SK-N-SH (cell line): ENCODE measurements around the gene FAM131A. TPM values are rescaled to one million over a fixed set of nuclear protein-coding genes. Genes with fewer than 3 reads are reported as not detected.

Experiments used
- CTCF ChIA-PET: fragments of 300-600, 350-600 bp; formaldehyde crosslinking; extraction: SDS; loops from one replicate; lab custom pipeline; 2021; lab: Yijun Ruan, JAX
- POLR2A ChIA-PET: fragments of 350-600 bp; sonication (Branson Sonifier 250); formaldehyde crosslinking; extraction: SDS; loops from one replicate; lab custom pipeline; 2020; ENCODE audit warnings: antibody characterized with exemption, inconsistent platforms; lab: Yijun Ruan, JAX
- DNase-seq: peaks from one replicate; pipeline ENCODE4 v3.0.0; 2012
- H2AFZ ChIP-seq: fragments of 200-600 bp; sonication (generic); 2 replicates; pipeline ENCODE4 v1.8.1; 2016; ENCODE audit warnings: antibody characterized with exemption, mild to moderate bottlenecking, low read depth
- H3F3A ChIP-seq: fragments of 200-600 bp; sonication (generic); replicated peaks from 2 replicates; pipeline ENCODE3; 2016; ENCODE audit warnings: antibody characterized with exemption, mild to moderate bottlenecking; ENCODE audit not compliant: insufficient read depth
- H3K27ac ChIP-seq, 2 experiments: fragments of 200-500 bp in 1 of 2; fragments of 200-600 bp in 1 of 2; sonication (Bioruptor generic) in 1 of 2; sonication (generic), shearing (Covaris generic) in 1 of 2; 2 replicates each; pipeline versions ENCODE4 v1.5.1 to v1.6.1; 2014 to 2016; ENCODE audit warnings: low read depth in 2 of 2, inconsistent platforms in 1 of 2, low read length in 1 of 2, mild to moderate bottlenecking in 1 of 2, mixed read lengths in 1 of 2
- H3K27me3 ChIP-seq: fragments of 200-600 bp; sonication (generic), shearing (Covaris generic); 2 replicates; pipeline ENCODE4 v1.6.1; 2016; ENCODE audit warnings: mixed run types; ENCODE audit not compliant: insufficient read depth
- H3K36me3 ChIP-seq, 2 experiments: fragments of 200-500 bp in 1 of 2; fragments of 200-600 bp in 1 of 2; sonication (Bioruptor generic) in 1 of 2; sonication (generic) in 1 of 2; replicated peaks in 1 of 2; 2 replicates each; pipeline versions ENCODE3 to v1.5.1; 2014 to 2016; ENCODE audit warnings: low read length in 1 of 2, mild to moderate bottlenecking in 1 of 2; ENCODE audit not compliant: insufficient read depth in 2 of 2, control insufficient read depth in 1 of 2
- H3K4me1 ChIP-seq, 2 experiments: fragments of 200-500 bp in 1 of 2; fragments of 200-600 bp in 1 of 2; sonication (Bioruptor generic) in 1 of 2; sonication (generic), shearing (Covaris generic) in 1 of 2; 2 replicates each; pipeline versions ENCODE4 v1.5.1 to v1.6.1; 2014 to 2016; ENCODE audit warnings: low read depth in 1 of 2, low read length in 1 of 2, mixed run types in 1 of 2; ENCODE audit not compliant: insufficient read depth in 2 of 2, control insufficient read depth in 1 of 2
- H3K4me2 ChIP-seq: fragments of 200-600 bp; sonication (generic), shearing (Covaris generic); 2 replicates; pipeline ENCODE4 v1.6.1; 2017; ENCODE audit warnings: mixed run types
- H3K4me3 ChIP-seq, 2 experiments: fragments of 200-500 bp in 1 of 2; fragments of 200-600 bp in 1 of 2; sonication (Bioruptor generic) in 1 of 2; sonication (generic), shearing (Covaris generic) in 1 of 2; 2 replicates each; pipeline versions ENCODE4 v1.5.1 to v1.8.1; 2014 to 2016; ENCODE audit warnings: low read depth in 2 of 2, inconsistent platforms in 1 of 2, low read length in 1 of 2, mild to moderate bottlenecking in 1 of 2, mixed read lengths in 1 of 2, moderate library complexity in 1 of 2
- H3K79me2 ChIP-seq: fragments of 200-600 bp; sonication (generic); 2 replicates; pipeline ENCODE4 v1.8.1; 2017; ENCODE audit warnings: mild to moderate bottlenecking; ENCODE audit not compliant: insufficient read depth
- H3K9ac ChIP-seq: fragments of 200-600 bp; sonication (generic); 2 replicates; pipeline ENCODE4 v1.6.1; 2017; ENCODE audit warnings: mixed run types
- H3K9me2 ChIP-seq: fragments of 200-600 bp; sonication (generic); 2 replicates; pipeline ENCODE4 v1.6.1; 2017; ENCODE audit warnings: mixed run types
- H3K9me3 ChIP-seq: fragments of 200-600 bp; sonication (generic); 2 replicates; pipeline ENCODE4 v1.6.1; 2017; ENCODE audit warnings: mixed run types, mild to moderate bottlenecking, moderate library complexity
- H4K20me1 ChIP-seq: fragments of 200-600 bp; sonication (generic); 2 replicates; pipeline ENCODE4 v1.6.1; 2017; ENCODE audit warnings: mild to moderate bottlenecking, mixed run types; ENCODE audit not compliant: insufficient read depth
- CHD2 ChIP-seq: fragments of 150-350 bp; IDR thresholded peaks from 2 replicates; pipeline ENCODE4 v1.6.1; 2018; ENCODE audit warnings: low read length; ENCODE audit not compliant: partially characterized antibody
- ELF1 ChIP-seq: IDR thresholded peaks from 2 replicates; pipeline ENCODE4 v1.4.0; 2012
- EZH2phosphoT487 ChIP-seq: fragments of 200-600 bp; sonication (generic); IDR thresholded peaks from 2 replicates; pipeline ENCODE4 v1.6.1; 2017; ENCODE audit warnings: low read depth, mixed run types, mild to moderate bottlenecking, antibody characterized with exemption, moderate library complexity, borderline replicate concordance
- FOXJ3 ChIP-seq: sonication (generic); formaldehyde crosslinking; IDR thresholded peaks from 2 replicates; pipeline ENCODE4 v1.5.1; 2020; ENCODE audit warnings: mild to moderate bottlenecking, missing genetic modification reagents
- FOXM1 ChIP-seq: IDR thresholded peaks from 2 replicates; pipeline ENCODE4 v1.4.0; 2012; ENCODE audit warnings: low read depth, mild to moderate bottlenecking
- GABPA ChIP-seq: IDR thresholded peaks from 2 replicates; pipeline ENCODE4 v1.4.0; 2012; ENCODE audit warnings: low read depth, mild to moderate bottlenecking
- GATA2 ChIP-seq: sonication (generic); formaldehyde crosslinking; IDR thresholded peaks from 2 replicates; pipeline ENCODE4 v1.5.0; 2020; ENCODE audit warnings: mild to moderate bottlenecking, missing genetic modification reagents
- MXI1 ChIP-seq: IDR thresholded peaks from 2 replicates; pipeline ENCODE4 v1.6.1; 2012; ENCODE audit warnings: mild to moderate bottlenecking, low read depth, low read length, improper control_type of control experiment
- NFIC ChIP-seq: IDR thresholded peaks from 2 replicates; pipeline ENCODE4 v1.4.0; 2012; ENCODE audit warnings: borderline replicate concordance
- POLR2AphosphoS5 ChIP-seq: IDR thresholded peaks from 2 replicates; pipeline ENCODE4 v1.6.1; 2012; ENCODE audit warnings: low read depth, low read length
- RCOR1 ChIP-seq: fragments of 150-350 bp; IDR thresholded peaks from 2 replicates; pipeline ENCODE4 v1.6.1; 2017; ENCODE audit warnings: antibody characterized with exemption, low read length
- RFX5 ChIP-seq: IDR thresholded peaks from 2 replicates; pipeline ENCODE4 v1.6.1; 2012; ENCODE audit warnings: mild to moderate bottlenecking, improper control_type of control experiment, low read length
- RXRA ChIP-seq: IDR thresholded peaks from 2 replicates; pipeline ENCODE4 v1.4.0; 2012; ENCODE audit warnings: low read depth, mild to moderate bottlenecking, borderline replicate concordance
- SIN3A ChIP-seq: IDR thresholded peaks from 2 replicates; pipeline ENCODE4 v1.6.1; 2012; ENCODE audit warnings: low read depth, mild to moderate bottlenecking, low read length, moderate library complexity, borderline replicate concordance
- SMC3 ChIP-seq: IDR thresholded peaks from 2 replicates; pipeline ENCODE4 v1.6.1; 2012; ENCODE audit warnings: low read depth, low read length, improper control_type of control experiment
- USF1 ChIP-seq: IDR thresholded peaks from 2 replicates; pipeline ENCODE4 v1.4.0; 2012; ENCODE audit warnings: low read depth, borderline replicate concordance
- USF2 ChIP-seq: fragments of 150-350 bp; IDR thresholded peaks from 2 replicates; pipeline ENCODE4 v1.6.1; 2017; ENCODE audit warnings: antibody characterized with exemption, low read length, low read depth, borderline replicate concordance
- ZBTB33 ChIP-seq: IDR thresholded peaks from 2 replicates; pipeline ENCODE4 v1.4.0; 2012; ENCODE audit warnings: low read depth, borderline replicate concordance
- WGBS: methylation state at CpG from one replicate; pipeline ENCODE4 v1.1.6; 2017; ENCODE audit warnings: low lambda C conversion rate; 5-methylcytosine and 5-hydroxymethylcytosine counted together
- polyA plus RNA-seq, 3 experiments: library from polyadenylated mRNA; depleted of rRNA; stranded (reverse); fragments of >200 nt; gene quantifications; 2 replicates each; pipeline ENCODE4 v1.2.3, GENCODE V29; 2012
- TF ChIP-seq, protein P1 (sequence below): IDR thresholded peaks from 2 replicates; pipeline ENCODE4 v1.4.0; 2012; ENCODE audit warnings: low read depth

Gene FAM131A
- polyA plus RNA-seq, 1 of the 3 experiments (the other 2 are of a cell fraction), result 31.6 TPM

- CTCF ChIA-PET, result interaction anchor here (0.7 to 5.2 kb wide), 5 partner anchors 9 to 53 kb away, joined by 3 to 63 read pairs (median 4); no protein-coding TSS in a partner anchor
- H3F3A ChIP-seq, result peaks cover 40% of the 10 kb centered on the region
- WGBS, result 19% methylated on average over 7 of the region's 17 CpGs
- peak; percentile 67 for DNase-seq
- no peaks in the 10 kb centered on the region for H3K9me2 ChIP-seq
- H3K4me1 ChIP-seq, result peaks cover 37 to 49% of the 10 kb centered on the region in 2 experiments; a peak in 3 of 4 replicates
- POLR2A ChIA-PET, result interaction anchor here (0.7 to 3.1 kb wide), 7 partner anchors 9 to 32 kb away, joined by 3 to 19 read pairs (median 4); partner anchors contain the start of genes CLCN2 and POLR2H
- no peaks in the 10 kb centered on the region for H3K27me3 ChIP-seq
- H2AFZ ChIP-seq, result no peak overlapping the region
- H3K9me3 ChIP-seq, result no peaks in the 10 kb centered on the region
- peak overlapping the region; percentile 83 for H3K9ac ChIP-seq
- H3K4me2 ChIP-seq, result peak overlapping the region; percentile 85
- H3K36me3 ChIP-seq, result peaks cover 22 to 37% of the 10 kb centered on the region in 2 experiments
- peaks cover 74% of the 10 kb centered on the region for H3K79me2 ChIP-seq
- H4K20me1 ChIP-seq, result peaks cover 22% of the 10 kb centered on the region
- H3K4me3 ChIP-seq, result peak overlapping the region; percentile 72 to 74
- H3K27ac ChIP-seq, result peak overlapping the region; percentile 90 to 92
- TF ChIP-seq, protein P1, sequence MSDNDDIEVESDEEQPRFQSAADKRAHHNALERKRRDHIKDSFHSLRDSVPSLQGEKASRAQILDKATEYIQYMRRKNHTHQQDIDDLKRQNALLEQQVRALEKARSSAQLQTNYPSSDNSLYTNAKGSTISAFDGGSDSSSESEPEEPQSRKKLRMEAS, result peak; percentile 35; the same call in 1 of the 2 replicates
- TF ChIP-seq CHD2 (no peak), RXRA (no peak), USF1 (peak; percentile 47; the same call in 1 of the 2 replicates), MXI1 (peak; percentile 70), SMC3 (no peak), GABPA (peak; percentile 61), ELF1 (no peak), RFX5 (no peak), FOXJ3 (CRISPR knock-in tag) (no peak)
Observed at GRCh38 chr3:184336547-184337398, 627 bp upstream of the FAM131A start.

- Histone ChIP-seq H3K4me3 (peak overlapping the region; percentile 72 to 74), H2AFZ (no peak overlapping the region), H3K36me3 (peaks cover 15 to 36% of the 10 kb centered on the region in 2 experiments), H3F3A (peaks cover 33% of the 10 kb centered on the region), H3K4me2 (peak overlapping the region; percentile 85), H4K20me1 (peaks cover 15% of the 10 kb centered on the region), H3K9me2 (no peaks in the 10 kb centered on the region), H3K79me2 (peaks cover 69% of the 10 kb centered on the region), H3K27ac (peak overlapping the region; percentile 90 to 92), H3K27me3 (no peaks in the 10 kb centered on the region), H3K9me3 (no peaks in the 10 kb centered on the region), H3K4me1 (peaks cover 37 to 40% of the 10 kb centered on the region in 2 experiments; a peak in 3 of 4 replicates), H3K9ac (peak overlapping the region; percentile 83)
- CTCF ChIA-PET, result interaction anchor here (1.1 to 5.2 kb wide), 4 partner anchors 16 to 54 kb away, joined by 3 to 63 read pairs (median 4); no protein-coding TSS in a partner anchor
- WGBS, result 36% methylated on average over 7 of the region's 7 CpGs
- DNase-seq, result no peak
- TF ChIP-seq RCOR1 (no peak), NFIC (no peak), EZH2phosphoT487 (no peak), POLR2AphosphoS5 (no peak), FOXJ3 (CRISPR knock-in tag) (no peak), GABPA (no peak), ELF1 (no peak), GATA2 (CRISPR knock-in tag) (no peak), ZBTB33 (no peak), SMC3 (no peak), USF1 (no peak), FOXM1 (no peak), SIN3A (no peak), USF2 (no peak), RFX5 (no peak)
- TF ChIP-seq, protein P1, result no peak
- POLR2A ChIA-PET, result interaction anchor here (1.1 to 3.1 kb wide), 9 partner anchors 7 to 31 kb away, joined by 3 to 19 read pairs (median 8); partner anchors contain the start of genes CLCN2 and POLR2H
Observed at GRCh38 chr3:184337981-184338380, 581 bp downstream of the FAM131A start.
